Measurements from ENCODE around the gene TNRC6A.
"Not testable (repeated sequence)": the region's sequence is repeated elsewhere in the genome, so short reads cannot be mapped to it uniquely, and the experiment has no call there.

The TNRC6A gene

DNA sequence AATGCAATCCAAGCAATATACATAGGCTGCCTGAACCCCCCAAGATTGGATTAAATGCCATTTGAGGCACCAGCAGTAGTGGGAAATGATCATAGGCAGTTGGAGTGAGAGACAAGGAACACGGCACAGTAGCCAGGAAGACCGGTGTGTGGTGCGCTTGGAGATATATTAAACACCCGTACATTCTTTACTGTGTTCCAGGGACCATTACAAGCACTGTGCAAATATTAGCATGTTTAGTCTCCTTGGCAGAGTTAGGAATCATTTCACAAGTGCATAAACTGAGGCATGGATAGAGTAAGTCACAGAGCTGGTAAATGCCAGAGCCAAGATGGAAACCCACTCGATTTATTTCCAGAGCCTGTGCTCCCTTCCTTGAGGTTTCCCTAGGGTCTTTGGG, 31.1 kb upstream of the TNRC6A start:
- DNase-seq (ENCODE audit: insufficient read length) = no peak
- TF ChIP-seq POLR2AphosphoS5 (IDR thresholded peaks at IDR 0.05; ENCODE audit: low read depth, low read length) (no peak), TAF1 (IDR thresholded peaks at IDR 0.05; ENCODE audit: borderline replicate concordance, low read depth, low read length) (no peak), POLR2A (IDR thresholded peaks at IDR 0.05; ENCODE audit: low read depth, low read length) (no peak)
- no peak for FAIRE-seq

GRCh38 chr16:24699151-24699723, 30.2 kb upstream of the TNRC6A start:
- TF ChIP-seq POLR2A (IDR thresholded peaks at IDR 0.05; ENCODE audit: low read depth, low read length) (no peak), POLR2AphosphoS5 (IDR thresholded peaks at IDR 0.05; ENCODE audit: low read depth, low read length) (no peak), TAF1 (IDR thresholded peaks at IDR 0.05; ENCODE audit: borderline replicate concordance, low read depth, low read length) (no peak)

GRCh38 chr16:24700549-24701392, 28.7 kb upstream of the TNRC6A start:
- no peak for FAIRE-seq
- no peak for TF ChIP-seq POLR2A (IDR thresholded peaks at IDR 0.05; ENCODE audit: low read depth, low read length)
- no peak for TF ChIP-seq POLR2AphosphoS5 (IDR thresholded peaks at IDR 0.05; ENCODE audit: low read depth, low read length)
- TF ChIP-seq TAF1 (IDR thresholded peaks at IDR 0.05; ENCODE audit: borderline replicate concordance, low read depth, low read length) = no peak
- no peak for DNase-seq (ENCODE audit: insufficient read length)

More at GRCh38 chr16:24699151-24699723, 30.2 kb upstream of the TNRC6A start:
- DNase-seq (ENCODE audit: insufficient read length) (no peak), FAIRE-seq (no peak)

- FAIRE-seq = no peak
- DNase-seq (ENCODE audit: insufficient read length) = no peak
- TF ChIP-seq POLR2AphosphoS5 (IDR thresholded peaks at IDR 0.05; ENCODE audit: low read depth, low read length) (no peak), POLR2A (IDR thresholded peaks at IDR 0.05; ENCODE audit: low read depth, low read length) (no peak), TAF1 (IDR thresholded peaks at IDR 0.05; ENCODE audit: borderline replicate concordance, low read depth, low read length) (no peak)
Observed at GRCh38 chr16:24701521-24701951, 27.9 kb upstream of the TNRC6A start.

DNA sequence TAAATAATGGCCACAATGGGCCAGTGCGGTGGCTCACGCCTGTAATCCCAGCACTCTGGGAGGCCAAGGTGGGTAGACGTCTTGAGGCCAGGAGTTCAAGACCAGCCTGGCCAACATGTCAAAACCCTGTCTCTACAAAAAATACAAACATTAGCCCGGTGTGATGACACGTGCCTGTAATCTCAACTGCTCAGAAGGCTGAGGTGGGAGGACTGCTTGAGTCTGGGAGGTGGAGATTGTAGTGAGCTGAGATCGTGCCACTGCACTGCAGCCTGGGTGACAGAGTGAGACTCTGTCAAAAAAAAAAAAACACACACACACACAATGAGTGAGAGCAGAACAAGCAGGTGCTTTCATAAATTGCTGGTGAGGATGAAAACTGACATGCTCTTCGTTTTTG, 21.7 kb upstream of the TNRC6A start:
- not testable (repeated sequence) for FAIRE-seq

DNA sequence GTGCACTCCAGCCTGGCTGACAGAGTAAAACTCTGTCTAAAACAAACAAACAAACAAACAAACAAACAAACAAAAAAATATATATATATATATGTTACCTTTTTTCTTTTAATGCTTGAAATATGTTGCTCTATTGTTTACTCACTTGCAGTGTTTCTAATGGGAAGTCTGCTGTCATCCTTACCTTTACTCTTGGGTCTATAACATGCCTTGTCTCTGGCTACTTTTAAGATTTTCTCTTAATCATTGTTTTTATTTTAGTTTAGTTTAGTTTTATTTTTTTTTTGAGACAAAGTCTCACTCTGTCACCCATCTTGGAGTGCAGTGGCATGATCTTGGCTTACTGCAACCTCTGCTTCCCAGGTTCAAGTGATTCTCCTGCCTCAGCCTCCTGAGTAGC, 16.1 kb upstream of the TNRC6A start:
- TF ChIP-seq POLR2A (IDR thresholded peaks at IDR 0.05; ENCODE audit: low read depth, low read length) (no peak), POLR2AphosphoS5 (IDR thresholded peaks at IDR 0.05; ENCODE audit: low read depth, low read length) (no peak), TAF1 (IDR thresholded peaks at IDR 0.05; ENCODE audit: borderline replicate concordance, low read depth, low read length) (no peak)
- FAIRE-seq (no peak), DNase-seq (ENCODE audit: insufficient read length) (no peak)

More for the DNA sequence above, 21.7 kb upstream of the TNRC6A start:
- DNase-seq (ENCODE audit: insufficient read length) = not testable (repeated sequence)

- DNase-seq (ENCODE audit: insufficient read length) (no peak), FAIRE-seq (no peak)
- no peak for TF ChIP-seq POLR2A (IDR thresholded peaks at IDR 0.05; ENCODE audit: low read depth, low read length)
- TF ChIP-seq POLR2AphosphoS5 (IDR thresholded peaks at IDR 0.05; ENCODE audit: low read depth, low read length) = no peak
- no peak for TF ChIP-seq TAF1 (IDR thresholded peaks at IDR 0.05; ENCODE audit: borderline replicate concordance, low read depth, low read length)
Observed at GRCh38 chr16:24717411-24717810, 12.0 kb upstream of the TNRC6A start.

DNA sequence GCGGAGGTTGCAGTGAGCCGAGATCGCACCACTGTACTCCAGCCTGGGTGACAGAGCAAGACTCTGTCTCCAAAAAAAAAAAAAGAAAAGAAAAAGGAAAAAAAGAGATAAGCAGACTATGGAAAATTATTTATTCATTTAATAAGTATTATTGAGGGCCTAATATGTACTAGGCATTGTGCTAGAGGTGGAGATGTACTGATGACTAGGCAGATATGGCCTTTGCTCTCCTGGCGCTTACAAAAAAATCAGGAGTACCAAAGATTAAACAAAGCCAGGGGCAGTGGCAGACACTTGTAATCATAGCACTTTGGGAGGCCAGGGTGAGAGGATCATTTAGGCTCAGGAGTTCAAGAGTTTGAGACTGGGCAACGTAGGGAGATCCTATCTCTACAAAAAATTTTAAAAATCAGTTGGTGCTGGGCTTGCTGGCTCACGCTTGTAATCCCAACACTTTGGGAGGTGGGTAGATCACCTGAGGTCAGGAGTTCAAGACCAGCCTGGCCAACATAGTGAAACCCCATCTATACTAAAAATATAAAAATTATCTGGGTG, 10.4 kb upstream of the TNRC6A start:
- TF ChIP-seq POLR2AphosphoS5 (IDR thresholded peaks at IDR 0.05; ENCODE audit: low read depth, low read length) (no peak), POLR2A (IDR thresholded peaks at IDR 0.05; ENCODE audit: low read depth, low read length) (no peak), TAF1 (IDR thresholded peaks at IDR 0.05; ENCODE audit: borderline replicate concordance, low read depth, low read length) (no peak)
- FAIRE-seq = no peak
- no peak for DNase-seq (ENCODE audit: insufficient read length)

DNA sequence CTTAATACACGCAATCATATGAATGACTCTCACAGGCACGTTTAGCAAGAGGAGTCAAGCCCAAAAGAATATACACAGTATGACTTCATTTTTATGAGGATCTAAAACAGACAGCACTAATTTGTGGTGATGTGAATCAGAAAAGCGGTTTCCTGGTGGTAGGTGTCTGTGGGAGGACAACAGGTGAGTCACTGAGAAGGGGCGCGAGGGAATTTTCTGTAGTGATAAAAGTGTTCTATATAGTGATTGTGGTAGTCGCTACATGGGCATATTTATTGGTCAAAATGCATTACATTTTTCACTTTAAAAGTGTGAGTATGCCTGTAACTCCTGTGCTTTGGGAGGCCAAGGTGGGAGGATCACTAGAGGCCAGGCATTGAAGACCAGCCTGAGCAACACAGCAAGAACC, 7.6 kb upstream of the TNRC6A start:
- FAIRE-seq (no peak), DNase-seq (ENCODE audit: insufficient read length) (no peak)
- TF ChIP-seq POLR2A (IDR thresholded peaks at IDR 0.05; ENCODE audit: low read depth, low read length) (no peak), POLR2AphosphoS5 (IDR thresholded peaks at IDR 0.05; ENCODE audit: low read depth, low read length) (no peak), TAF1 (IDR thresholded peaks at IDR 0.05; ENCODE audit: borderline replicate concordance, low read depth, low read length) (no peak)

GRCh38 chr16:24723663-24724062, 5.8 kb upstream of the TNRC6A start:
- DNase-seq (ENCODE audit: insufficient read length) (no peak), FAIRE-seq (no peak)
- TF ChIP-seq TAF1 (IDR thresholded peaks at IDR 0.05; ENCODE audit: borderline replicate concordance, low read depth, low read length) (no peak), POLR2AphosphoS5 (IDR thresholded peaks at IDR 0.05; ENCODE audit: low read depth, low read length) (no peak), POLR2A (IDR thresholded peaks at IDR 0.05; ENCODE audit: low read depth, low read length) (no peak)

DNA sequence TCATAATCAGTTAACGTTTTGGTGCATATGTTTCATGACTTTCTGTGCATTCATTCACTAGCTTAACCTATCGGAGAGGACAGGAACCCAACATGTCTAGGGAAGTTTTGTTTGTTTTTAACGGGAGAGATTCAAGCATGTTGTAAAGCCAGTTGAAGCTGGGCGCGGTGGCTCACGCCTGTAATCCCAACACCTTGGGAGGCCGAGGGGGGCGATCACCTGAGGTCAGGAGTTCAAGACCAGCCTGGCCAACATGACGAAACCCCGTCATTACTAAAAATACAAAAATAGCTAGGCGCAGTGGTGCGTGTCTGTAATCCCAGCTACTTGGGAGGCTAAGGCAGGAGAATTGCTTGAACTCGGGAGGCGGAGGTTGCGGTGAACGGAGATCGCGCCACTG, 1.4 kb upstream of the TNRC6A start:
- FAIRE-seq (no peak), DNase-seq (ENCODE audit: insufficient read length) (no peak)
- TF ChIP-seq TAF1 (IDR thresholded peaks at IDR 0.05; ENCODE audit: borderline replicate concordance, low read depth, low read length) = no peak
- TF ChIP-seq POLR2AphosphoS5 (IDR thresholded peaks at IDR 0.05; ENCODE audit: low read depth, low read length) = no peak

- no peak for TF ChIP-seq TAF1 (IDR thresholded peaks at IDR 0.05; ENCODE audit: borderline replicate concordance, low read depth, low read length)
- no peak for TF ChIP-seq POLR2A (IDR thresholded peaks at IDR 0.05; ENCODE audit: low read depth, low read length)
- TF ChIP-seq POLR2AphosphoS5 (IDR thresholded peaks at IDR 0.05; ENCODE audit: low read depth, low read length) = no peak
- FAIRE-seq (no peak), DNase-seq (ENCODE audit: insufficient read length) (no peak)
Observed at GRCh38 chr16:24728891-24729242, 584 bp upstream of the TNRC6A start.
